GM18873 (cell line): Measurements from ENCODE around the gene TBX4.

ENCODE experiments used
- ATAC-seq: cut with Tn5 transposase; IDR thresholded peaks from one replicate; pipeline ENCODE4 v1.9.1; 2021; ENCODE audit warnings: mild to moderate bottlenecking, moderate library complexity, moderate number of reproducible peaks; ENCODE audit not compliant: unreplicated experiment, low FRiP score

Gene TBX4

DNA sequence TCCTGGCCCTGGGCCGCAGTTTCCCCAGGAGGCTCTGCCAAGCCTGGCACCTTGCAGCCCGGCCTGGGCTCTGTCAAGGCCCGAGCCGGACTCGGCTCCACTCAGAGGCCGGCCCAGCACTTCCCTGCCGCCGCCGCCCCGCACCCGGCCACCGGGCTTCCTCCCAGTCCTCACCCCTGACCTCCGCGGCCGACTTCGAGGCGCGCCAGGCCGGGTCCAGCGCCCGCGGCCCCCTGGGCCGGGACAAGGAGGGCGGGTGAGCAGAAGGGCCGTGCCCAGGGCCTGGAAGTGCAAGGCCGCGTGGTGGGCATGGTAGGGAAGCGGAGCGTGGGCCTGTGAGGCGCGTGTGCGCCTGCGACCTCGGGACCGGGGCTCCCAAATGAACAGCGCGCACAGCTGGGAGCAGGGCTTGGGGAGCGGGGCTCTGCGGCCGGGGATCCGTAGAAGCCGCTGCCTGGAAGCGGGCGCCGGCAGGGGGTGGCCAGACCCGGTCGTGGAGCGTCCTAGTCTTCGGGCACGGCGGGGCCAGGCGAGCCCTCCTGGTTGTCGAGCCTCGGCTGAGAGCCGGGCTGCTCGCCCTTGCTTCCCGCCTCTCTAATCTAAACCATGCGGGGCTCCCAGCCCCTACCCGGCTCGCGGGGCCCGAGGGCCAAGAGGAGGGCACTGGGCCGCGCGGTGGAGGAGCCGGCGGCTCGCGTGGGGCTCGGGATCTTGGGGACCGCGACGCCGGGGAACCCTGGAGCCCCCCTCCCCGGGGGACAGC lies 503 bp upstream of the TBX4 start:
- no peak for ATAC-seq

DNA sequence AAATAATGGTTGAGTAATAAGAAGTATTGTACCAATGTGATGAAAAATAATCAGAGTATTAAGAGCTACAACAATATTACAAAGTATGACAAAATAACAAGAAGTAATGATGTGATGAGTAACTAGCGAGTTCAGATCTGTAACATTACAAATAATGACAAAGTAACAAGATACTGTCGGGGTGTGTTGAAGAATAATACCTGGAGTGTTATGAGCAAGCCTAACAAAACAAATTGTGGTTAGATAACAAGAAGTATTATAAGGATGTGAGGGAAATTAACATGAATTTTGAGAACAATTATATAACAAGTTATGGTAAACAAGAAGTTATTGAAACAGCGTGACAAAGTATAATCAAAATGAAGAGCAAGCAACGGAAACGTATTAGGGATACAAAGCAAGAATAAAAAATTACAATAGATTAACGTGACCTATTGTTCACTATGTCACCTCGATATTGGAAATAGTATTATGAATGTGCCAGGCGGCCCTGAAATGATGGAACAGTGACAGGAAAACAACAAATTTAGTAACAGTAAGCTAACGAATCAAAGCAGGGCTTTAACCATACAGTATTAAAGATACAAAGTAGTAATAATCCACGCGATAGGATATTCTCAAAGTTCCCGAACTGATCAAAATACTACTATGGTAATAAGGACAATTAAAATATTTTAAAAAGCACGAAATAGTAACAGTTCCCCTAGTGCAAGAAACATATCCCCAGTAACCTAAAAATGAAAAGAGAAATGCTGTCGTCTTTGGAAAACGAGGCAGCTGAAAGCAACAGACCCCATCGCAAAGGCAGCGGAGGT lies 1.6 kb downstream of the TBX4 start:
- ATAC-seq: no peak

DNA sequence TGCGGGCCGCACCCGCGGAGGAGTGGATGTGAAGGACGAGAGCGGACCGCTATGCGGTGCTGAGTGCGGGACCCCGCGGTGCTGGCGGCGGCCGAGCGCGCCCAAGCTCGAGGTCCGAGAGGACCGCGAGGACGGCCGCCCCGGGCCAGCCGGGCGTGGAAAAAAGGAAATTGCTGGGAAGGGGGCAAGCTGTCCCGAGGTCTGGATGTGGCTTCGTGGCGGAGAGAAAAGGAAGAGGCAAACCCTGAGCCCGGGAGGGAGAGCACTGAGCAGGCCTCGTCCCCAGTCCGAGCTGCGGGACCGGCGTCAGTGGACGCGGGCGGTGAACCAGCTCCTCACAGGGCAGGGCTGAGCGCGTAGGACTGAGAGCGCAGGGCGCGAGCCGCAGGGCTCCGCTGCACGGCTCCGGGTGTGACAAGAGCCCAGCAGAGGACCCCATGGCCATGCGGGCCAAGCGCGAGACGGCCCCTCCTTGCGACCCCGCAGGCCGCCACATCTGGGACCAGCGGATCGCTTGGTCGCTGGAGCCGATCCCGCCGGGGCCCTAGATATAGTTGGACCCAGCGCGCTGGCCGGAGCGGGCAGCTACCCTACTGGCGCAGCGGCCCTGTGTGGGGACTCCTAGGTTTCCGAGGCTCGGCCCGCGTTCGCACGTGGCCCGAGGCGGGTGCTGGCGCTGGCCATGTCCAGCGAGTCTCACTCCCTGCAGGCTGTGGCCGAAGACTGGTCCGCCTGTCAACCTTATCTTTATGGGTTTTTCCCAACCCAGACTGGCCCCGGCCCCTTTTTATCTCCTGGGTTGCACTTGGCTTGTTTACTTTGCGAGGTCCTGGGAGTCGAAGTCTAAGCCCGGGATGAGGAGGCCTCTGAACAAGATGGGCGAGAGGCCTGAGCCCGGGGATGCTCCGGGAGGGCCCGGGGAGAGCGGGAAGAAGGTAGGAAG lies 2.4 kb downstream of the TBX4 start:
- ATAC-seq: no peak

DNA sequence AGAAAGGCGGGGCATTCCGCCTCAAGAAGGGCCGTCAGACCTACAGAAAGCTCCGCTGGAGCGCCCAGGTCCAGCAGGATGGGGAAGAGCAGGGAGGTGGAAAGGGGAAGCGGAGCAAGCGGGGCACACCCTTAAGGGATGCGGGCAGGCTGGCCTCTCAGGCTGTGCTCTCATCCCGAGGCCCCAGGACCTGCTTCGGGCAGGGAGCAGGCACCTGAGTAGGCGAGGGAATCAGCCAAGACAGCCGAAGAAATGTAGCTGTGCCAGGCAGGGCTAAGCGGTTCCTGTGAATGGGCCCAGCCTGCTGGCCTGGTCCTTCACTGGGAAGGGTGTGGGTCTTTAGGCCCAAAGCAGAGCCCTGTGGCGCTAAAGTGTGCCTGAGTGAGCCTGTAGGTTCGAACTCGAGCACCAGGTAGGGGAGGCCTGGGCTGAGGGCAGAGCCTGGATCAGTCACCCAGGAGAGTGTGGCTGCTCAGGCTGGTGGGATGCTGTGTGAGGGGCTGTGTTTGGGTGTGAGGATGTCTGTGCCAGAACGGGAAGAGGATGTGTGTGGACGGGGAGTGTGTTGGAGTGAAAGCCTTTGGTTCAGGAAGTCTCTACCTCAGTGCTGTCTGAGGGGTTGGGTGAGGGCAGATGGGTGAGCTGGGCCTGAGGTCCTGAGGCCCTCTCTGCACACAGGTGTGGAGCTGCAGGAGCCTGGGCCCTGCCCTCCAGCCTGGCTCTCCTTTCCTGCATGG lies 3.3 kb downstream of the TBX4 start:
- no peak for ATAC-seq

DNA sequence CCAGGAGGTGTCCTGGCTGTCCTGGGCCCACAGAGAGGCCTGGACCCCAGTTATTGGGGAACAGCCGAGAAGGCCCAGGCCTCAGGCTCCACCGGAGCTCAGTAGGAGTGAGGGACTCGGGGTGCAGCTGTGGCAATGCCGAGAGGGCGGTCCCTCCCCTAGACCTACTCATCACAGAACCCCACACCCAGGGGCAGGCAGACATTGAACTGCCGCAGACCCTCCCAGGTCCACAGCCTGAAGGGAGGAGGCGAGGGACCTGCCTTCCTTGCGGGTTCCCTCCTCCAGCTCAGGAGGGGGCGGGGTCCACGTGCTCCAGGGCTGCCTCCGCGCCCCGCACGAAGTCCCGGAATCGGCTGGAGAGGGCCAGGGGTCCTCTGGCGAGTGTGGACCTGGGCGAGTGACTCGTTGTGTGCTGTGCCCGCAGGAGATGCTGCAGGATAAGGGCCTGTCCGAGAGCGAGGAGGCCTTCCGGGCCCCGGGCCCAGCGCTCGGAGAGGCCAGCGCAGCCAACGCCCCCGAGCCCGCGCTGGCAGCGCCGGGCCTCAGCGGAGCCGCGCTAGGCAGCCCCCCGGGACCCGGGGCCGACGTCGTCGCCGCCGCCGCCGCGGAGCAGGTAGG lies 3.9 kb downstream of the TBX4 start:
- ATAC-seq: no peak

DNA sequence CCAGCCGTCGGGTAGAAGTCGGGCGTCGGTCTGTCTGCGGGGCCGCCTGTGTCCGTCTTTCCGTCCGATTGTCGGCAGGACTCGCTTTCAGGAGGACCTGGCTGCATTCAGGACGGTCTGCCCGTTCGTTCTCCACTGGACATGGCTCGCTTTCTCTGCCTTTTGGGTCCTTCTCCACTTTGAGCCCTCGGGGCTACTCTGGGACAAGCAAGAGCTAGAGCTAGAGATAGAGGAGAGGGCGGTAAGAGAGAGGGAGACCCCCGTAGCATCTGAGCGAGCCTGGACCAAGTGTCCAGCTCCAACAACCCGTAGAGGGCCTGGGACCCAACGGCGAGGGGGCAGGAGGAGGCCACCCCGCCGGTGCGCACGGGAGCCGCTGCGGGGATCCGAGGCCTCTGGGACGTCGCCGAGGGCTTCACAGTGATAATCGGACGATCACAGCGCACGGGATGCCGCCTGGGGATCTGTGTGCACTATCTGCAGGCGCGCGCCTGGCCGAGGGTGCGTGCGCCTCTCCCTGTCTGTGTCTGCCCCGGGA lies 4.5 kb downstream of the TBX4 start:
- no peak for ATAC-seq

DNA sequence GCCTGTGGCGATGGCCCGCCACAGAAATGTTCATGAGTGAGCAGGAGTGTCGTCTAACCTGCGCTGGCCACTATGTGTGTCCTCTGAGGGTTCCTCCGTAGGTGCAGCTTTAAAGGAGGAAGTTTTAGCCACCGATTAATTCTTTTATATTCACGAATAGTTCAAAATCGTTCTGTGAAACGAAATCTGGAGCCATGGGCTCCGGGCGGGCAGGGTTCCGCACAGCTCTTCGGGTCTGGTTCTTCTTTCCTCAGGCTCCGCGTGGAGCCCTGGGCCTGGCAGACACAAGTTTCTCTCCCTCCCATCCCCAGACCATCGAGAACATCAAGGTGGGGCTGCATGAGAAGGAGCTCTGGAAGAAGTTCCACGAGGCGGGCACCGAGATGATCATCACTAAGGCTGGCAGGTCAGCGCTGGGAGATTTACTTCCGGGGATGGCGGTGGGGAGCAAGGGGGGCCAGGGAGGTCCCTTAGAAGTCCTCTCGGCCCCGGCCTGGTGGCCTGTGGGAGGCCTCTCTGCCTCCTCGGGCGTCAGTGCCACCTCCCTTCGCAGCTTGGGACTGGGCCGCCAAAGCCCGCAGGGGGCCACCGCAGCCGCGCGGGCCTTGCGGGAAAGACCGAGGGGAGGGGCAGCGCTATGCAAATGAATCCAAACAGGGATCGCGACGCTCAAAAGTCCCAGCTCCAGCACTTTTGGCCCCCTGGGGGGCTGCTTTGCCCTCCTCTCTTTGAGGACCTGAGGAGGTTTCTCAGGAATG lies 5.2 kb downstream of the TBX4 start:
- no peak for ATAC-seq

DNA sequence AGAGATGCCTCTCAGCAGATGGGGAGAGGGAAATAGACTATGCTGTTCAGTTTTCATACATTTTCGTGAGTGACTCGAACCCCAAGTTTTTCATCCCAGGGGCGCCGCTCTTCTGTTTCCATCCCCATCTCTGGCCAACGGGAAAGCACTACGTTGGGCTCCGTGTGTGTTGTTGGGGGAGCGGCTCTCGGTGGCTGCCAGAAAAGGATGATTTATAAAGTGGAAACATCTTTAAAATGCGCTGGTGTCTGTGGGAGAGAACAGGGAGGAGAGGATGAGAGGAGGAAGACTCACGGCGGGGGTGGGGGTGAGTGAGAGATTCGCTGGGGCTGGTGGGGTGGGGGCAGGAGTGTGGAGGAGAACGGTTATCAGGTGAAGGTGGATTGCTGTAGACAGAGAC lies 5.8 kb downstream of the TBX4 start:
- no peak for ATAC-seq

DNA sequence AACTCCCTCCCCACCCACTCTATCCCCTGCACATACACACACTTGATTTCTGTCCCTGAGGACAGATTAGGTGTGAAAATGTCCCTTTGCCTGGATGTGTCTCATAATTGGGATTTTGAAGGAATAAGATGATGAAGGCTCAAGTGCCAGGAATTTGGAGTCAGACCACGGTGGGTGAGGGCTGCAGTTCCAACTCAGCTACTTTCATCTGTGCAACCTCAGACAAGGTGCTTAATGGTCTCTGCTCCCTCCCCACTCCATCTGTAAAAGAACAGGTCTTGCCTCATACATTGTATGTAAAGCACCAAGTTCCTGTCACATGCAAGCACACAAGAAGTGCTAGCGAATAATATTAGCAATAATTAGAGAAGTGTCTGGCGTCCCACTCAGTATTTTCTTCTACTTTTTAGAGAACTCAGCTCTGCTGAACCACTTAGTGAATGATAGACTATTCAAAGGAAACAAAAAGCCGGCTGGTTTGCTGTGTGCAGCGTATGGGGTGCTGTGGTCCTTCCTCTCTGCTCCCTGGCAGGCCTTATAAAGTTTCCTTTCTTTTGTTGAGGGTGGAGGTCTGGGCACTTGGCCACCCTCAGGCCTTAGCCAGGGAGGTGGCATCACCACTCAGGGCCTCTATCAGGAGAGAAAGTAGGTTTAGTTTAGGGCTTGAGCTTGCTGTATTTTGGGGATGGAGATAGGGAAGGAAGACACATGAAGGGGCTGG lies 6.4 kb downstream of the TBX4 start:
- ATAC-seq: no peak

DNA sequence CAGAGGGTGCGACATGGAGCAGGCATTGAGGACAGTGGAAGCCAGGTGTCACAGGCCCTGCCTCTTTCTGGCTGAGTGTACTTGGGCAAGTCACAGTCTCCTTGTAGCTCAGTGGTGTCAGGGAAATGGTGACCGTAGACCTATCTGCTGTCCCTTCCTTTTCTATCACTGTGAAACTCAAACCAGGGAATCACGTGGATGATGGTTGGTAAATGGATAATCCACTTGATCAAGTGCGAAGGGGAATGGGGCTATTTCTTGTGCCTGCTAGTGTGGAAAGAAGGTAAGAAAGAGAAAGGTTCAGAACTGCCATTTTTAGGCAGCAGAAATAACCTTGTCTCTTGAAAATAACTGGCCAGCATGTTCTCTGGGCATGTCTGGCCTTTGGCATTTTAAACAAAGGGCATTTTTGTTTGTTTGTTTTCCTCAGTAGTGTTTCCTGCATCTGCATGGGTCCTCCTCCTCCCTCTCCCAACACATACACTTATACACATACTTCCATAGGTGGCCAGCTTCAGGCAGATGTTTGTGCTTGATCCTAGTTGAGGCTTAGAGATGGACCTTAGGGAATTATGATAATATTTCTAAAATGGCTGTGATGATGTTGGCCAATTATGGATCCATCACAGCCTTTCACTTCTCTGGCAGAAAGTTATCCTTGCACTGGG lies 7.1 kb downstream of the TBX4 start:
- ATAC-seq: no peak

DNA sequence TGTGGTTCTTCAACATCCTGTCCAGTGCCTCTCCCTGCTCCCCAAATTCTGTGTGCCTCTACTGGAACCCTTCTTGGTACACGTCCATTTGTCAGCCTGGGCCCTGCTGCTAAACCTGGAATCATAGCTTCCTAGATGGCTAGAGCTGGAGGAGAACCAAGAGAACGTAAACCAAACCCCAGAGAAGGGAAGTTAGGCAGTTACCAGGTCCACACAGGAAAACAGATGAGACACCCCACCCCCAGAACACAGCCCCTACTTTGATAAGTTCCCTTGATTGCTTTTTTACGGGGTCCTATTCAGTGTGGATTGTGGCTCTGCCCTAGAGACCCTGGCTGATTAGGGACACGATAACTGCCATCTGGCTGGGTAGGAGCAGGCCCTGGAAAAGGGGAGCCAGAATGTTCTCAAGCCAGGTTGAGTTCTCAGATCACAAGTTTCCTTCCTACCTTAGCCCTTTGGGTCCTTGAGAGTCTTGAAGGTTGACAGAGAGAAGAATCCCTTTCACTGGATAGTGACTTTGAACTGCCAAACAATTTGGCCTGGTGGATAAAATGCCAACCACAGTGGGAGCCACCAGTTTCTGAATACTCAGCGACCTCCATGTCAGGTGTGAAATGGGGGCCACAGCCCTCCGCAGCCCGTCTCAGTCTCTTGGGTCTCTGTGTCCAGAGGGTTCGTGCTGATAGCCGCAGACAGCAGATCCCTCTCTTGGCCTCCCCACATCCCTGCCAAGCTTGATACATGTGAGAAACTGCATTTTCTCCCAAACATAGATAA lies 7.9 kb downstream of the TBX4 start:
- ATAC-seq: no peak

DNA sequence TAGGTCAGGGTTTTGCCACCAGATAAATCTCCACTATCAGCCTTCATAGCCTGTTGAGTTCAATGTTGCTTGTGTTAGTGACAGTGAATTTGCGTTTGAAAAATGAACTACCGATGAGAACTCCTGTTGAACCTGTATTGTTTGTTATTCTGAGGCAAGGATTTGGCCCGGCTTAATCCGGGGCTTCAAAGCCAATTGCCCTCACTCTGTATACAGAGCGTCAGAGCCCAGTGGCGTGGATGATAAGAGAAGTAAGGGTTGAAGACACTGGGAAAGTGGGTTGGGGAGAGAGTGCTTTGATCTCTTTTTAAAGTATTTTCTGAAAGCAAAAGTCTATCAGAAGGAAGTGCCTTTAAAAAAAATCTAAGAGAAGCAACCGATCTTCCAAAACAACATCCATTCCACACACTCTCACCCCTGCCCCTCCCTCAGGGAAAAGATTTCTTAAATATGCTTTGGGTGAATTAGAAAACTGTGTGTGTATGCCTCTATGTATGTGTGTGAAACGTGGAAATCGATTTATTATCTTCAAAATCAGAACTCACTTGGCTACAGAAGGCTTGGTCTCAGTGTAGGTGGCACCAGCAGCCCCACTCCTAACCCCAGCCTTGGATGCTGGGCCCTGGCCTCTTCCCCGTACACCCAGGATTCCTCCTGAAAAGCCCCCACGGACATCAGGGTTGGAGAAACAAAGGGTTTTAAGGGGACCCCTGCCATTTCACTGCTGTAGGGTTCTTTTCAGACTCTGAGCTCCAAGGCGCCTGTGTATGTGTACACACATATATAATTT lies 8.8 kb downstream of the TBX4 start:
- ATAC-seq: no peak

DNA sequence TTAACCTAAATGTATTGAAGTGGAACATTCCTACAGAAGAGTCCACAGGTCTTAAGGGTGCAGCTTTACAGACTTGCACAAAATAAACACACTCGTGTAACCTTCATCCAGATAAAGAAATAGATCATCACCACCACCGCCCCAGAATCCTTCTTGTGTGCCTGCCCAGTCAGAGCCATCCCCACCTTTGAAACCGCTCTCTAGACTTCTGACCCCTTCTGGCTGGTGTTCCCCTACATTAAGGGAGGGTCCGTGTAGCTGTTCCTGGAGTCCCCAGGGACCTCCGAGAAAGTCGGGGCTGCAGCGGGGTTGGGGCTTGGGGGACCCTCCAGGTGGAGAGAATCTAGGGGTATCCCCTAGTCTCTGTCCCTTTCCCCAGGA lies 9.4 kb downstream of the TBX4 start:
- no peak for ATAC-seq

DNA sequence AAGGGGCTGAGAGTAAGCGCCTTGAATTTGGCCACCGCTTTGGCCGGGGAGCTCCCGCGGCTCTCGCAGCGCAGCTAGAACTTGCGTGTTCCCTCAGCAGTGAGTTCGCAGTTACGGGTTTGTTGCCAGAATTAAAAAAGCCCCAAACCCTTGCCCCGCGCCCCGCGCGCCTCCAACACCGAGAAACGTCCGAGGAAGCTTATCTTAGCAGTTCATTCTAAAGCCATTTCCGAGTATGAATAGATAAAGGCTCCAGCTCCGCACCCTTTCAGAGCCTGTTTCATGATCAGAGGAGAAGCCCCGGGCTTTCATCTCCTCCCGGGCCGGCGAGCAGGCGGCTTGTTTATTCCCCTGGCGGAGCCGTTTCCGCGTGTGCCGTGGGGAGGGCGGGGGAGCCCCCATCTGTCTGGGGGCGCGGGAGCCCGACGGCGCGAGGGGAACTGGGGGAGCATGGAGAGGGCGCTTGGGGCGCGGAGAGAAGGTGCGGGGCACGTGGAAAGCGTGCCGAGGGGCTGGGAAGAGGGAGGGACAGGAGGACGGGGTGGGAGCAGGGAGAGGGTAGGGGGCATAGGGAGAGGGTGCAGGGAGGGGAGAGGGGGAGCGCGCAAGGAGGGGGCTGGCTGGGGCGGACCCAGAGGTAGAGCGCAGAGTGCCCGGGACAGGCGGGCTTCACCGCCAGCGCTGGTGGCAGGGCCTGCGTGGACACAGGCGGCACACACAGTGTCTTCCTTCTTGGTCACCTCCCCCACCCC lies 9.9 kb downstream of the TBX4 start:
- ATAC-seq: no peak

DNA sequence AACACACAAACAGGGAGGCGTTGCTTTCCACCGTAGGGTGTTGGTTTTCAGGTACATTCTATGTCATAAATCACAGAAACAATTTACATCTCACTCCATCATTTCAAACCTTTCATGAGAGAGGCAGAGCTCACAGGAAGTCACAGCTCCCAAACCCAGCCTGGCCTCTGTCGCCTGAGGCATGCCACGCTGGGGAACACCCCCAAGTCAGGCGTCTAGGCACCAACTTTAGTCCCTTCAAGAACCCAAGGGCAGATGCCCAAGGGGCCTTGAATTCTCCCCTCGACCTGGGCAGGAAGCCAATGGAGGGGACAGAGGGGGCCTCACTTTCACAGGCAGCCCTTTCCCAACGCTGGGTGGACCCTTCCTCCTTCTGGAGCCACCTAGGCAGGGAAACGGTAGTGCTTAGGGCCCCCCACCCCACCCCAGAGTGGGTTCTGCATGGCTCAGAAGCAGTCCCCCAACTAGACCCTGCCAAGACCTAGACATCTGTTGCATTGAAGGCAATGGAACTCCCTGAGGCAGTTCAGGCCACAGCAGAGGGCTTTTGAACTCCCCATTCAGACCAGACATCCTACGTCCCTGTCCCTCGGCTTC lies 10.6 kb downstream of the TBX4 start:
- no peak for ATAC-seq
